Pancreas (tissue), 10 donors: ENCODE measurements around the gene DDC. TPM values are rescaled to one million over a fixed set of nuclear protein-coding genes. Genes with fewer than 3 reads are reported as not detected.

Source experiments
- ATAC-seq, 4 donors: fragments of 200-7000 bp; cut with Tn5 transposase; one replicate each; pipeline versions ENCODE4 v1.8.0 to v1.9.1; 2020; ENCODE audit warnings: mild to moderate bottlenecking in 4 of 4, moderate library complexity in 4 of 4
- DNase-seq, 6 donors: peaks; one replicate each; pipeline ENCODE4 v3.0.0-alpha.2; 2020
- FAIRE-seq: peaks from 2 replicates; lab custom pipeline; 2012; peaks lifted over from hg19 to GRCh38; lab: Jason Lieb, UNC
- H3K27ac ChIP-seq, 4 donors: fragments of 200-600 bp; sonication (generic); 1 replicate in 3 of 4; 2 replicates in 1 of 4; pipeline versions ENCODE4 v1.5.0 to v1.8.0; 2020
- H3K27me3 ChIP-seq, 4 donors: fragments of 200-600 bp; one replicate each; pipeline ENCODE4 v1.8.0; 2021
- H3K36me3 ChIP-seq, 3 donors: fragments of 200-600 bp; sonication (generic) in 1 of 3; one replicate each; pipeline versions ENCODE4 v1.5.0 to v1.8.0; 2020 to 2021
- H3K4me1 ChIP-seq, 3 donors: fragments of 200-600 bp; one replicate each; pipeline ENCODE4 v1.8.0; 2021
- H3K4me3 ChIP-seq, 4 donors: fragments of 200-600 bp; sonication (generic) in 2 of 4; one replicate each; pipeline versions ENCODE4 v1.5.0 to v1.8.0; 2020 to 2021
- H3K9me3 ChIP-seq, 4 donors: fragments of 200-600 bp; one replicate each; pipeline ENCODE4 v1.8.0; 2021
- WGBS, 2 donors: extraction: QIAGEN DNeasy Blood & Tissue Kit; methylation state at CpG; one replicate each; pipeline ENCODE4 v1.1.7; 2013; 5-methylcytosine and 5-hydroxymethylcytosine counted together
- intact Hi-C, 3 donors: fragments of 100-400 bp; cut with DNase I; formaldehyde crosslinking; loops; one replicate each; pipeline versions ENCODE4 v1.11.1 to v1.14.2; 2022
- polyA plus RNA-seq, 2 donors: library from polyadenylated mRNA; stranded (reverse); fragments of 200-250 nt; gene quantifications; one replicate each; pipeline ENCODE4 v1.2.3, GENCODE V29; 2013
- total RNA-seq, 6 donors: library from RNA; stranded (reverse); fragmentation: NEBNext Ultra II Directional in 4 of 6; extraction: Animal tissue kit (Norgen Biotek cat#: 25700) in 4 of 6; gene quantifications; one replicate each; pipeline versions ENCODE4 v1.2.1 to v1.2.4, GENCODE V29; 2021 to 2023
- TF ChIP-seq, protein P1 (sequence below), 4 donors: fragments of 200-600 bp; sonication (generic) in 3 of 4; IDR thresholded peaks; one replicate each; pipeline versions ENCODE4 v1.5.0 to v1.8.0; 2021; ENCODE audit warnings: antibody characterized with exemption in 4 of 4
- donor health status: healthy with polysubstance abuse.
- donor health status: DM: no; HTN: no; CAD: no; lungs with moderate emphysema.
- donor health status: DM: no; HTN: no; CAD: no.
- donor health status: control.
- donor health status: control.
- donor health status: Bipolar disorder and iron deficiency.
- donor health status: DM: yes; HTN: yes; CAD: no.
- donor health status: DM: no; HTN: no; CAD: no.
- donor health status: DM: no; HTN: no; CAD: no.
- donor health status: DM: yes; HTN: yes; CAD: no.

The DDC gene
- total and polyA plus RNA-seq, 8 donors = 2.7 to 25.2 (median 12.0) TPM

DNA sequence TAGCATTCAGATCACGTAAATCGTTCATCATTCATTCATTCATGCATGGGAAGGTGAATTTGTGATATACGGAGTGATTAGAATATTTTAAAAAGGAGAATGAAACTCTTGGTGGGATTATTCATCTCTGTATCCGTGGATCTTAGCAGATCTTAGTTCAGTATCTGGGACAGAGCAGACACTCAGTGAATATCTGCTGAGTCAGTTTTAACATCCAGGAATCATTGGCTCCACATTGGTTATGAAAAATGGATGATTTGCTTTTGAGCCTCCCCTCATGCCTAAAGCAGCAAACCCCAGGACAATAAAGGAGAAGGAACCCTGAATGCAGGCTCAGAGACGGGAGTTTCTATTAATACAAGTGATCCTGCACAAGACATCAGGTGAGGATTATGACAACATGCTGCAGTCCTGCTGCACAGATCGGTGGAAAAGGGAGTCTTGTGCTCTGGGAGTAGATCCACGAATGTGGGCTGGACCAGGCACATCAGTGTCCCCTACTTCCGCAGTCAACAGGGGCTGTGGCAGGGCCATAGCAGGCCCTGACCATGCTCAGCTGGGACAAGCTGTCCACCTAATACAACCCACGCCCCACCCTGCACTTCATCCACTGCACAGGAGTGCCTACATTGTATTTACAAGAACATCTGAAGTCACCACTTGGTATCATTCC, 88.1 kb downstream of the DDC start:
- no peak for FAIRE-seq
- Histone ChIP-seq H3K9me3 (no peaks in the 10 kb centered on the region), H3K27me3 (no peaks in the 10 kb centered on the region), H3K27ac (no peak overlapping the region), H3K4me3 (no peak overlapping the region), H3K4me1 (peaks cover 0 to 6% (median 0%) of the 10 kb centered on the region in 3 donors), H3K36me3 (no peaks in the 10 kb centered on the region)
- DNase-seq = no peak
- no peak for ATAC-seq
- 93 to 94% methylated on average over 9 of the region's 9 CpGs for WGBS, 2 donors
- TF ChIP-seq, protein P1, sequence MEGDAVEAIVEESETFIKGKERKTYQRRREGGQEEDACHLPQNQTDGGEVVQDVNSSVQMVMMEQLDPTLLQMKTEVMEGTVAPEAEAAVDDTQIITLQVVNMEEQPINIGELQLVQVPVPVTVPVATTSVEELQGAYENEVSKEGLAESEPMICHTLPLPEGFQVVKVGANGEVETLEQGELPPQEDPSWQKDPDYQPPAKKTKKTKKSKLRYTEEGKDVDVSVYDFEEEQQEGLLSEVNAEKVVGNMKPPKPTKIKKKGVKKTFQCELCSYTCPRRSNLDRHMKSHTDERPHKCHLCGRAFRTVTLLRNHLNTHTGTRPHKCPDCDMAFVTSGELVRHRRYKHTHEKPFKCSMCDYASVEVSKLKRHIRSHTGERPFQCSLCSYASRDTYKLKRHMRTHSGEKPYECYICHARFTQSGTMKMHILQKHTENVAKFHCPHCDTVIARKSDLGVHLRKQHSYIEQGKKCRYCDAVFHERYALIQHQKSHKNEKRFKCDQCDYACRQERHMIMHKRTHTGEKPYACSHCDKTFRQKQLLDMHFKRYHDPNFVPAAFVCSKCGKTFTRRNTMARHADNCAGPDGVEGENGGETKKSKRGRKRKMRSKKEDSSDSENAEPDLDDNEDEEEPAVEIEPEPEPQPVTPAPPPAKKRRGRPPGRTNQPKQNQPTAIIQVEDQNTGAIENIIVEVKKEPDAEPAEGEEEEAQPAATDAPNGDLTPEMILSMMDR (IDR thresholded peaks at IDR 0.05) = no peak
- intact Hi-C loops = loop anchor here in 2 of 3 donors (10.0 kb wide), 3 partner anchors 108 to 198 kb away; no protein-coding TSS in a partner anchor

DNA sequence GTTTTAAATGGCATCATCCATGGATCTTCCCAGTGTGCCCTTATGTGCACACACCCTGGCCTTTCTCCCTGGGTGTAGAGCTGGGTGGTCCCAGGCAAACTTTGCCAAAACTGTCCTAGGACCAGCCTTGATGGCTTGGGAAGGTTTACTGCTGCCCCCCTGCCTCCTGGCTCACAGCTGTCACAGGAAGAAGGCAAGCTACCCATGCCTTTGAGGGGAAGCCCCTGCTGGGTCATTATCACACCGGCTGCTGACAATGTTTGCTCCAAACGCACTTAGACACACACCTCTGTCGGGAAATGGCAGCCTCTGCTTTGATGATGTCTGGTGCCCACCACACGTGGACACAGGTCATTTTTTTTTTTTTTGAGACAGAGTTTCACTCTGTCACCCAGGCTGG, 89.9 kb downstream of the DDC start:
- Histone ChIP-seq H3K27me3 (no peaks in the 10 kb centered on the region), H3K27ac (no peak overlapping the region), H3K4me3 (no peak overlapping the region), H3K36me3 (no peaks in the 10 kb centered on the region), H3K9me3 (no peaks in the 10 kb centered on the region), H3K4me1 (peaks cover 0 to 6% (median 0%) of the 10 kb centered on the region in 3 donors)
- TF ChIP-seq, protein P1 (IDR thresholded peaks at IDR 0.05) = no peak
- no peak for DNase-seq
- ATAC-seq = peak in 2 of 4 donors; percentile 62 to 66
- intact Hi-C loops = loop anchor here in 2 of 3 donors (10.0 kb wide), 3 partner anchors 109 to 199 kb away; no protein-coding TSS in a partner anchor
- WGBS, 2 donors = 56 to 60% methylated on average over 4 of the region's 4 CpGs
- FAIRE-seq = no peak

DNA sequence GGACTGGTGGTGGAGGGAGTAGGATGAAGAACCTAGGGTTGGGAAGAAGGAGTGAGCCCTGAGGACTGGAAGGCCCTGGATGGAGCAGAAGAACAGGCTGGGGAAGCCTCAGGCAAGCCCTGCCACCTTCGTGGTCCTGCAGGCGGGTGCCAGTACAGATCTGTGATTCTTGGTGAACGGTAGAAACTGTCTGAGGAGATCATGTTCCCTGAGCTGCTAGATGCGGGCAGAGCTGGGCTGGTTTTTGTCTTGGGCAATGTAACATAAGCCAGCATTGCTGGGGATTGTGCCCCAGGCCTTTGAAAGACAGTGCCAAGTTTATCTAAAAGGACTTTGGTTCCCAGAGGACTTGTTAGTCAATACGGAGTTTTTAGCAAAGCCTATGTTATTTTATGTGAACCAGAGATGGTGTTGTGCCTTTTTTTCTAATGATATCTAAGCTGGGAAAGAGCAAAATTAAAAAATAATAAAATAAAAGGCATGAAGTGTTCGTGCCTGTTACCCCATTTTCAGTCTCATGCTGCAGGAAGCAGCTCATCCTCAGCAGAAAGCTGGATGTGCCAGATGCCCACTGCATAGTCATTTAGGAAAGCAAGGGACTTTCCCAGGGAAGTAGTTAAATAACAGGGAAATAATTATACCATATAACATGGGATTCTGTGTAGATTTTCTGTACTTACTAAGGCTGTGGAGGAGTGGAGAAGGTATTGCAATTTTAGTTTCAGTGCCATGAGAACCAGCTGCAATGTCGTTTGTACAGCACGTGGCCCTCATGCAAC, 90.6 kb downstream of the DDC start:
- intact Hi-C loops = loop anchor here in 2 of 3 donors (5.0 to 10.0 kb wide), 4 partner anchors 110 to 678 kb away; no protein-coding TSS in a partner anchor
- Histone ChIP-seq H3K4me3 (no peak overlapping the region), H3K27ac (no peak overlapping the region), H3K27me3 (no peaks in the 10 kb centered on the region), H3K4me1 (peaks cover 0 to 6% (median 0%) of the 10 kb centered on the region in 3 donors), H3K36me3 (no peaks in the 10 kb centered on the region), H3K9me3 (no peaks in the 10 kb centered on the region)
- DNase-seq (no peak), FAIRE-seq (no peak), ATAC-seq (no peak)
- TF ChIP-seq, protein P1 (IDR thresholded peaks at IDR 0.05) = no peak
- 72 to 76% methylated on average over 8 of the region's 8 CpGs for WGBS, 2 donors

DNA sequence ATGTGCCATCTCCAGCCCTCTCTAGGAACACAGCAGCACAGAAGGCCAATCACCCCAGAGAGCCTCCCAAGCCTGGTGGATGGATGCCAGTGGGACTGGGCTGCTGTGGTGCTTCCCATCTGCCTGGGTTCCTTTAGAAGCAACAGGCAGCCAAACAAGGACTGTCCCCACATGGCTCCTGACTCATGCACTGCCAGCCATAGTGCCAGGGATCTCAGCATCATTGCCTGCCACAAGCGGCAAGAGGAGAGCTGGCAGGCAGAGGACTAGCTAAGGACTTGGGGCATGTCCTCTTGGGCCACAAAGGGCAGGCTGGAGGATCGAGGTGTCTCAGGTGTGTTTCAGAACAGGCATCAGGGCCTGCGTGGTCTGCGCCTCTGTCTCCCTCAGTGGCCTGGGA, 91.7 kb downstream of the DDC start:
- no peaks in the 10 kb centered on the region for H3K36me3 ChIP-seq
- no peak overlapping the region for H3K4me3 ChIP-seq
- no peaks in the 10 kb centered on the region for H3K9me3 ChIP-seq
- H3K27ac ChIP-seq = no peak overlapping the region
- WGBS, 2 donors = 95% methylated on average over 4 of the region's 4 CpGs
- FAIRE-seq = no peak
- H3K27me3 ChIP-seq = no peaks in the 10 kb centered on the region
- ATAC-seq = no peak
- peaks cover 0 to 2% (median 0%) of the 10 kb centered on the region in 3 donors for H3K4me1 ChIP-seq
- no peak for DNase-seq
- intact Hi-C loops = loop anchor here in 2 of 3 donors (5.0 to 10.0 kb wide), 4 partner anchors 111 to 679 kb away; no protein-coding TSS in a partner anchor
- TF ChIP-seq, protein P1 (IDR thresholded peaks at IDR 0.05) = no peak
